ENCODE results near the gene FZD4. TPM values are rescaled to one million over a fixed set of nuclear protein-coding genes. Genes with fewer than 3 reads are reported as not detected.

The FZD4 gene
- total RNA-seq, 1 experiment from 2014 or later, result 2.6 TPM

DNA sequence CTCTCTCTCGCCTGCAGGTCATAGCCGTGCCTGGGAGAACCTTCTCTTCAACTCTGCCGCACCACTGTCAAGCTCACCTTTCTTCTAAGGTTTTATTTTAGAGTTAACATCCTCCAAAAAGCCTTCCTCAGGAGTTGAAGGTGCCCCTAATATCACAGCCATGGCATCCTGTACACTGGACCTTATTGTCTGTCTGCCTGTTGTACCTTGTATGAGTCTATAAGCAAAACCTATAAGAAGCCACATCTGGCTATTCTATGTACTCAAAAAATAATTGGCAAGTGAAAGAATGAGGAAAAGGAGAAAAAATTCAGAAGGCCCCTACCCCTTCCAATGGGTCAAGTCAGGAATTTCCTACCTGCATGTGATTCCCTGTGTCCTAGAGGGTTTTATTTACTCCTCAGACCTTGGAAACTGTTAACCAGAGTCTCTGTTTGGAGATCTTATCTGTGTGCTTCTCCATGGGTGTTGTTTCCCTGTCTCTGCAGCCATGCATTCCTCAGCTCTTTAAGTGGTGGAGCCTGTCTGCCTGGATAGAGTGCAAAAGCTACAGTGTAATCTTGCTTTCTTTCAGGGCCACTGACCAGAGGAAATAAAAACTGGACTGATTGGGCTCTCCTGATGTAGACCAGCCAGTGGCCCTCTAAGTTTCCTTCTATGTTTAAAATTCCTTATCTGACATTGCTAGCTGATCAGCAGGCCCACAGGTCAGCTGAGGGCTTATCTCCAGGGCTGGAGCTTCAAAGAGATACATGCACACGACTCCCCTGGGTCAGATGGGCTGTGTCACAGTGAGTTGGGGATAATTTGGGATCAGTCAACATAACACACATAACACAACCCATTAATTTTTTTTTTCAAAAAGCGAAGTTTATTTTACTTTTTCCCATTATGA, 44.9 kb upstream of the FZD4 start:
- Histone ChIP-seq H3K9me2 (ENCODE audit: insufficient read depth) (no peaks in the 10 kb centered on the region), H3K4me2 (peak overlapping the region; percentile 48), H2AFZ (peak overlapping the region; percentile 2; the same call in 1 of the 2 replicates), H3K4me1 (replicated peaks; ENCODE audit: insufficient read depth) (peaks cover 22% of the 10 kb centered on the region), H3K27ac (peak overlapping the region; percentile 53), H3K36me3 (ENCODE audit: low read depth) (no peaks in the 10 kb centered on the region), H3K27me3 (ENCODE audit: insufficient read depth, low read depth) (no peaks in the 10 kb centered on the region), H3K79me2 (ENCODE audit: low read depth) (no peaks in the 10 kb centered on the region), H3K9me3 (ENCODE audit: insufficient read depth, low read depth) (no peaks in the 10 kb centered on the region), H3K4me3 (no peak overlapping the region; the same call in 1 of the 2 replicates), H3F3A (ENCODE audit: insufficient read depth, low read depth) (peaks cover 17% of the 10 kb centered on the region; the same call in 1 of the 2 replicates), H4K20me1 (ENCODE audit: insufficient read depth) (no peaks in the 10 kb centered on the region)
- POLR2A ChIA-PET (ENCODE audit: unreplicated experiment), result interaction anchor here (0.6 to 0.7 kb wide), 4 partner anchors 31 to 452 kb away, joined by 4 to 6 read pairs (median 4); partner anchors contain the start of gene TMEM135
- intact Hi-C loops (cut with micrococcal nuclease; ENCODE audit: unreplicated experiment), result loop anchor here (1.0 kb wide), 1 partner anchor 37 kb away; the partner anchor contains the start of gene TMEM135
- TF ChIP-seq EZH2 (IDR thresholded peaks at IDR 0.05; ENCODE audit: low read depth), result no peak
- TF ChIP-seq, protein P1, sequence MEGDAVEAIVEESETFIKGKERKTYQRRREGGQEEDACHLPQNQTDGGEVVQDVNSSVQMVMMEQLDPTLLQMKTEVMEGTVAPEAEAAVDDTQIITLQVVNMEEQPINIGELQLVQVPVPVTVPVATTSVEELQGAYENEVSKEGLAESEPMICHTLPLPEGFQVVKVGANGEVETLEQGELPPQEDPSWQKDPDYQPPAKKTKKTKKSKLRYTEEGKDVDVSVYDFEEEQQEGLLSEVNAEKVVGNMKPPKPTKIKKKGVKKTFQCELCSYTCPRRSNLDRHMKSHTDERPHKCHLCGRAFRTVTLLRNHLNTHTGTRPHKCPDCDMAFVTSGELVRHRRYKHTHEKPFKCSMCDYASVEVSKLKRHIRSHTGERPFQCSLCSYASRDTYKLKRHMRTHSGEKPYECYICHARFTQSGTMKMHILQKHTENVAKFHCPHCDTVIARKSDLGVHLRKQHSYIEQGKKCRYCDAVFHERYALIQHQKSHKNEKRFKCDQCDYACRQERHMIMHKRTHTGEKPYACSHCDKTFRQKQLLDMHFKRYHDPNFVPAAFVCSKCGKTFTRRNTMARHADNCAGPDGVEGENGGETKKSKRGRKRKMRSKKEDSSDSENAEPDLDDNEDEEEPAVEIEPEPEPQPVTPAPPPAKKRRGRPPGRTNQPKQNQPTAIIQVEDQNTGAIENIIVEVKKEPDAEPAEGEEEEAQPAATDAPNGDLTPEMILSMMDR (conservative IDR thresholded peaks at IDR 0.05), result no peak
- CTCF ChIA-PET, result interaction anchor here (0.6 to 0.7 kb wide), 2 partner anchors 639 to 1700 kb away, joined by 4 to 5 read pairs; no protein-coding TSS in a partner anchor
- no TSS peak for BruUV-seq (replicated peaks)
- DNase-seq, result peak; percentile 78 to 98

DNA sequence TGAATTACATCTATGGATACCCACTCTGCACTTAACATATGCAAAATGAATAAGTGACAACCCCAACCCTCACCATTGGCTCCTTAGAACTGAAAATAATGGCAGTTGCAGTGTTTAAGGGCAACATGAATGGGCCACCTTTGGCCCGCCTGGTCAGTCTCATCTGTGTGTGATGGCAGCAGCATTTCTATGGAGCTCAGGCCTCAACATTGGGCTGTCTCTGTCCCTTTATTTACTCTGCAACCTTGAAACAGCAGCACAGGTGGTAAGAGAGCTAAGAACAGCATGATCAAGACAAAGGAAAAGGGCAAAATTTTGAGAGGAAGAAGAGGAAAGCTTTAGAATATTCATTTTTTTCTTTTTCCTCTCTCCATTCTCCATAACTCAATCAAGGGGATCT, 44.2 kb upstream of the FZD4 start:
- H4K20me1 ChIP-seq (ENCODE audit: insufficient read depth), result no peaks in the 10 kb centered on the region
- H3K9me2 ChIP-seq (ENCODE audit: insufficient read depth), result no peaks in the 10 kb centered on the region
- no peaks in the 10 kb centered on the region for H3K9me3 ChIP-seq (ENCODE audit: insufficient read depth, low read depth)
- intact Hi-C loops (cut with micrococcal nuclease; ENCODE audit: unreplicated experiment), result no loop called here
- no peak overlapping the region for H3K4me3 ChIP-seq
- no TSS peak for BruUV-seq (replicated peaks)
- H3K4me2 ChIP-seq, result peak overlapping the region; percentile 48
- peak overlapping the region; percentile 2; the same call in 1 of the 2 replicates for H2AFZ ChIP-seq
- H3K79me2 ChIP-seq (ENCODE audit: low read depth), result no peaks in the 10 kb centered on the region
- CTCF ChIA-PET, result interaction anchor here (0.7 kb wide), 1 partner anchor 639 kb away, joined by 5 read pairs; no protein-coding TSS in a partner anchor
- peaks cover 22% of the 10 kb centered on the region for H3K4me1 ChIP-seq (replicated peaks; ENCODE audit: insufficient read depth)
- no peaks in the 10 kb centered on the region for H3K27me3 ChIP-seq (ENCODE audit: insufficient read depth, low read depth)
- TF ChIP-seq, protein P1 (conservative IDR thresholded peaks at IDR 0.05), result no peak
- TF ChIP-seq EZH2 (IDR thresholded peaks at IDR 0.05; ENCODE audit: low read depth), result no peak
- no peak for DNase-seq
- peak overlapping the region; percentile 53 for H3K27ac ChIP-seq
- H3K36me3 ChIP-seq (ENCODE audit: low read depth), result no peaks in the 10 kb centered on the region
- H3F3A ChIP-seq (ENCODE audit: insufficient read depth, low read depth), result peaks cover 17% of the 10 kb centered on the region; the same call in 1 of the 2 replicates
- POLR2A ChIA-PET (ENCODE audit: unreplicated experiment), result interaction anchor here (0.7 kb wide), 2 partner anchors 323 to 453 kb away, joined by 4 to 5 read pairs; no protein-coding TSS in a partner anchor

DNA sequence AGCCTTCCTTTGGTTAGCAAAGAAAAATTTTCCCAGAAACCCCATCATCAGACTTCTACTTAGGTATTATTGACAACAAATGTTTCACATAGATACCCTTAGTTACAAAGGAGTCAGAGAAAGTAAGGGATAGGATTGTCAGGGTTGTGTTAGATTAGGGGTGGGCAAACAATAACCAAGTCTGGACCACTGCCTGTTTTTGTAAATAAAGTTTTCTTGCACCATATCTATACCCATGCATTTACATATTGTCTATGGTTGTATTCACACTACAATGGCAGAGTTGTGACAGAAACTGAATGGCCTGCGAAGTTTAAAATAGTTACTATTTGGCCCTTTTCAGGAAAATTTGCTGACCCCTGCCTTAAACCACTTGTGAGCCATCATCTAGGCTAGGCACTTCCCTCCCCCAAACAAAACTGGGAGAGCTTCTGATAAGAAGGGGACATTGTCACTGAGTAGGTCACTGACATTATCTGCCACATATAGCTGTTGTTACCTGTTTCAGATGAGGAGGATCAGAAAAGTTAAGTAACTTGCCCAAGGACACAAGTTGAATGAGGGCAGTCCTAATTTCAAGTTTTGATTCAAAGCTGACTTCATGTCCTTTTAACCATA, 41.9 kb upstream of the FZD4 start:
- Histone ChIP-seq H3K36me3 (ENCODE audit: low read depth) (no peaks in the 10 kb centered on the region), H3K27ac (no peak overlapping the region), H3K9me2 (ENCODE audit: insufficient read depth) (no peaks in the 10 kb centered on the region), H3K4me1 (replicated peaks; ENCODE audit: insufficient read depth) (peaks cover 22% of the 10 kb centered on the region), H2AFZ (no peak overlapping the region), H3K9me3 (ENCODE audit: insufficient read depth, low read depth) (no peaks in the 10 kb centered on the region), H3K4me3 (no peak overlapping the region), H4K20me1 (ENCODE audit: insufficient read depth) (no peaks in the 10 kb centered on the region), H3F3A (ENCODE audit: insufficient read depth, low read depth) (peaks cover 17% of the 10 kb centered on the region; the same call in 1 of the 2 replicates), H3K27me3 (ENCODE audit: insufficient read depth, low read depth) (no peaks in the 10 kb centered on the region), H3K4me2 (no peak overlapping the region), H3K79me2 (ENCODE audit: low read depth) (no peaks in the 10 kb centered on the region)
- no TSS peak for BruUV-seq (replicated peaks)
- POLR2A ChIA-PET (ENCODE audit: unreplicated experiment), result no interaction called here
- DNase-seq, result no peak
- CTCF ChIA-PET, result no interaction called here
- TF ChIP-seq, protein P1 (conservative IDR thresholded peaks at IDR 0.05), result no peak
- no peak for TF ChIP-seq EZH2 (IDR thresholded peaks at IDR 0.05; ENCODE audit: low read depth)
- intact Hi-C loops (cut with micrococcal nuclease; ENCODE audit: unreplicated experiment), result no loop called here
